NCI-H2196 treated with DMSO at 0.1 percent for 48 hours (cell line): ENCODE data around the gene SLC22A31.

ENCODE experiments used
- DNase-seq: peaks from one replicate; lab custom pipeline; 2025; ENCODE audit not compliant: unreplicated experiment; lab: John Stamatoyannopoulos, UW

The SLC22A31 gene

DNA sequence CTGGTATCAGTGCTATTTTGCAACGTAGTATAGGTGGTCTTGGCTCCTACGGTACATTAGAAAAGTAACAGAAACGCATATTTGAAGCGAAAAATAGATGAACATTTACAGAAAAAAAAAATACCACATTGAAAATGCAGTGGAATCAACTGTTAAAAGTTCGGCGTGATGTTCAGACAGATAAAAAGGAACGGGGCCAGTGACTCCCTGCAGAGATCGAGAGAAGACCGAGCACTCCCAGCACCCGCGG, 16.7 kb upstream of the SLC22A31 start:
- no peak for DNase-seq

DNA sequence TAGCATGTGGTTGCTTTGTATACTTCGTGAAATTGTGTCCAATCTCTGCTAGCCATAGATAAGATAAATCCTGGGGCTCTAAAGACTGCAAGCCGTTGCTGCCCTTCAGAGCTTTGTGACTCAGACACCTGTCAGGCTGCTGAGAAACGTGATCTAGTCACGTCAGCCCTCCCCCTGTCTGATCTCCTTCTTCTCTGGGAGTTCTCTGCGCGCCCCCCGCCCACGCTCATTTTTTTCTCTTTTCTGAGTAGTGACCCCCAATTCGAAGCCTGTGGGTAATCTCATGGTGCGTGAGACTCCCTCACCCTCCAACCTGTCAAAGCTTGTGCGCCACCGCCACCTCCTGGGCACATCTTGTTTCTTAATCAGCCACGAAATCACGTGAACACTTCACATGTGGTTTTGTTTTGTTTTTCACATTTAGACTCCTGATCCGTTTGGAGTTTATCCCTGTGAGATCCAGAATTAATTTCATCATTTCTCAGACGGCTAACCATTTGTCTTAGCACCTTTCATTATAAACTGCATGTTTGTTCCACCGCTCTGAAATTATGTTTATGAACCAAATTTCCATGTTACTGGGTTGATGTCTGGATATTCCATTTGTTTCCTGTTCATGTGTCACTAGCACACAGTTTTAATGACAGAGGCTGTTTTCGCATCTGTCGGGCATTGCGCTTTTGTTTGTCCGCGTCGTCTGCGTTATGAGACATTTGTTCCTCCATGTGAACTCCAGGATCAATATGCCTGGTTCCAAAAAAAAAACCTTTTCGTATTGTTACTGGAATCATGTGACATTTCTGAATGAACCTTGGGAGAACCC, 16.2 kb upstream of the SLC22A31 start:
- DNase-seq: peak; percentile 8

- no peak for DNase-seq
These were observed 10.7 kb upstream of the SLC22A31 start for GRCh38 chr16:89210904-89211515.

- DNase-seq: no peak
These were observed 10.0 kb upstream of the SLC22A31 start for GRCh38 chr16:89210165-89210903.

DNA sequence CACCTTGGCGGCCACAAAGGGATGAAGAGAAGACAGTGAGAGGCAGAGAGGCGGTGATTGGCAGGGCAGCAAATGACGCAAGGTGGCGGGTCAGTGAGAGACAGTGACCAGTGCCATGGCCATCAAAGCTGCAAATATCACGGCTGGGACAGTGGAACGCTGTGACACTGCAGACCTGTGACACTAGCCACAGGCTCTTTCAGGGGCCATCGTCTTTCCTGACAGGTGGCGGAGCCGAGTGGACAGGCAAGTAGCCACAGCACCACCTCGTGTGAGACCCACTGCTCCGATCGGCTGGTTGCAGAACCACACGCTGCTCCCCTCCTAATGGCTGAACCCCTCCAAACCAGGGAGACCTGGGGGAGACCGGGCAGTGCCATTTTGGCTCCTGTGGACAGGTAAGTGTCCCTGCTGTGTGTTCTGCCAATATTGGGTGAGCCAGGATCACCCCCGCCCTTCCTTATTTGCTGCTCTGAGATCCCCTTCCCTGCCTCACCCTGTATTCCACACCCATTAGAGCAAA, 9.2 kb upstream of the SLC22A31 start:
- DNase-seq: no peak

GRCh38 chr16:89207993-89208392, 7.7 kb upstream of the SLC22A31 start:
- no peak for DNase-seq

GRCh38 chr16:89202422-89203215, 2.3 kb upstream of the SLC22A31 start:
- DNase-seq: no peak

- DNase-seq: peak; percentile 42
These were observed 1.4 kb upstream of the SLC22A31 start for GRCh38 chr16:89201439-89202377.

DNA sequence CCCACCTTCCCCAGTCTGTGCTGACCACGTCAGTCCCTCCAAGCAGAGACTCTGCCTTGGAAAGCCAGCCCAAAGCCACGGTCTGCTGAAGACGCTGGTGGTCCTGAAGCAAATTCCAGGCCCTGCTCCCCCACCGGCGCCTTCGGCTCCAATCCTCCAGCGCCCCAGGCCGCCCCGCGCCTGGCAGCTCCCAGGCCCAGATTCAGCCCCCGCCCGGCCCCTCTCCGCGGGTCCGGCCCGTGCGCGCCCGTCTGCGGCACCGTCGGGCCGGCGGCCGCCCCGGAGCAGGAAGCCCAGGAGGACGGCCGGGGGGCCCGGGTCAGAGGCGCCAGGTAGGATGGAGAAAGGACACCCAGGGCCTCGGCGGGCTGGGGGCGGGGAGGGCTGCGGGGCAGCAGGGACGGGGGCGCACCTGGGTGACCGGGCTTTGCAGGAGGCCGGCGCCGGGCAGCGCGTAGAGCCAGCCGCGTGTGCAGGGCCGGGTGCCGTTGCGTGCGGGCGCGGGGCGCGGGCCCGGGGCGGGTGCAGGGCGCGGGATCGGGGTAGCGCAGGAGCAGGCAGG, 594 bp upstream of the SLC22A31 start:
- no peak for DNase-seq

DNA sequence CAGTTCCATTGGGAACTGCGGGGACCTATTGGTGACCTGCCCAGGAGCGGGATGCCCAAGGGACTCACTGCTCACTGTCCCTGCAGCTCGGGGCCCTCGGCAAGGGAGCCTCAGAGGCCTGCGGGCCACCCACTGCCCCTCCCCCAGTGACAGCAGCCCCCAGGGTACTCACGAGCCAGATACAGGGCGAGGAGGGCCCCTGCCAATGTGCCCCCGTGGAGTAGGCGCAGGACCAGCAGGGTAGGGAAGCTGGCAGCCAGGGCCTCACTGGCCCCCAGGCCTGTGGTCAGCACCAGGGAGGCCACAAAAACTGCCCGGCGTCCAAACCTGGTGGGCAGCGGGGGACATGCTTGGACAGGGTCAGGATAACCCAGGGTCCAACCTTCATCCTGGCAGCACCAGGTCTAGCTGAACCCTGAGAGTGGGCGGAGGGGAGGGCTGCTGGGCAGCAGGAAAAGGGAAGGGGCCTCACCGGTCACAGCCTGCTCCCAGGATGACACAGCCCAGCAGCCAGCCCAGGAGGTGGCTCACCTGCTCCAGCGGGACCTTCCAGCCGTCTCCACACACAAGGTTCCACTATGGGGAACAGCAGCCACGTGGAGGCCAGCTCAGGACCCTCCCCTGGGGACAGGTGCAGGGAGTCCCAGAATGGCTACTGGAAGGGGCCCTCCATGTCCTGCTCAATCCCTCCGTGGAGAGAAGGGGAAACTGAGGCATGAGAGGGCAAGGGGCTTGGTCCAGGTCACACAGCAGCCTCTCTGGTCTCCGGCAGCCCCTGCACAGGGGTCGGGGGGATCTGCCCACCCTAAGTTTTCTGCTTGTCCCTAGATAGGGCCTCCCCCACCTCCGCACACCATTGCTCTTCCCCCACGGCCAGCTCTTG, 855 bp downstream of the SLC22A31 start:
- no peak for DNase-seq

- no peak for DNase-seq
These were observed 1.7 kb downstream of the SLC22A31 start for GRCh38 chr16:89198417-89199240.

DNA sequence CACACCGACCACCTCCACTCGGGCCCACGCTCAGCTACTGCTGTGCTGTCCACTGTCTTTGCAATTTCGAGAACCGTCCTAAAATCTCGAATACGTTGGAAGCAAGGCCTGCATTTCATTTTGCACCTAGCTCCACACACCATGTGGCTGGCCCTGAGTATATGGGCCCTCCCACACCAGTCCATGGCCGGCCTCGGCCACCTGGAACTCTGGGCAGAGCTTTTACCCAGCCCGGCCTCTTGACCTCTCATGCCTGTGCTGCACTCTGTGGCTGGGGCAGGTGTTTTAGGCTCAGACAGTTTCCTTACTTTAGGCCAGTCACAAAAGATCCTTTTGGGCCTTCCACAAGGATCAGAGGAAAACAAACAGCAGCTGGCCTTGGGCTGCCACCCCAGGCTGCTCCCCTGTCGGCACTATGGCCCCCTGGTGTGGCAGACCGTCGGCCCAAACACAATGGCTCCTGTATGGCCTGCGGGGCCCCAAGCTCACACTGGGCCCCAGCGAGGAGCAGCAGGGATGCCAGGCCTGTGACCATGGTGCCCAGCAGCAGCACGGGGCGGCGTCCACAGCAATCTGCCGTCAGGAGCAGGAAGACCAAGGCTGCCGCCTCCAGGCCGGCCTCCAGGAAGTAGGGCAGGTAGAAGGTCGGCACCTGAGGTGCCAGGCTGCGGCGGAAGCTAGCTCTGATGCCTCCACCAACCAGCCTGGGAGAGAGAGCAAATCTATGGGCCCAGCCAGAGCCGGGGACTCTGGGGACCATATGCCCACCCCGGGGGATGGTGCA, 2.5 kb downstream of the SLC22A31 start:
- no peak for DNase-seq

DNA sequence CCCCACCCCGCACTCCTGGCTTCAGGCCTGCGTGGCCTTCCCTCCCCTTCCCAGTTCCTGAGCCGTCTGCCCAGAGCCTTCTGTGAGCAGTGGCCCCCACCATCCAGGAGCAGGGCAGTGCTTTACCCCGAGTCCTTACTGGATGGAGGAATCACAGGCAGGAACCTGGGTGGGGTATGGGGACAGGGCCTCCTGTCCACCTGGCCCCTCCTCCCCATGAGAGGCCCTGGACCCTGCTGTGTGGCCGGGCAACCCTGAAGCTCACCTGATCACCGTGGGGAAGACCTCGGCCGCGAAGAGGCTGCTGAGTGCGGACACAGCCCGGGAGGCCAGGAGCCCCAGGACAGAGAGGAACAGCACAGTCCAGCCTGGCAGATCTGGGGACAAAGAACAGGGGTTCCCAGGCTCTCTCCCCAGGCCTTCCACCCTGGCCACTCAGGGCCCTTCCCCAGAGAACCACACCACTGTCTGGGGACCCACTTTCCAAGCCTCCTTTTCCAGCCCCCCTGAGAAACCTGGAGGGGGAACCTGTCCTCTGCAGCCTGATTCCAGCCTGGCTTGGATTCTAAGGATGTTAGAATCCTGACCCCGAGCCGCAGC, 3.2 kb downstream of the SLC22A31 start:
- no peak for DNase-seq

DNA sequence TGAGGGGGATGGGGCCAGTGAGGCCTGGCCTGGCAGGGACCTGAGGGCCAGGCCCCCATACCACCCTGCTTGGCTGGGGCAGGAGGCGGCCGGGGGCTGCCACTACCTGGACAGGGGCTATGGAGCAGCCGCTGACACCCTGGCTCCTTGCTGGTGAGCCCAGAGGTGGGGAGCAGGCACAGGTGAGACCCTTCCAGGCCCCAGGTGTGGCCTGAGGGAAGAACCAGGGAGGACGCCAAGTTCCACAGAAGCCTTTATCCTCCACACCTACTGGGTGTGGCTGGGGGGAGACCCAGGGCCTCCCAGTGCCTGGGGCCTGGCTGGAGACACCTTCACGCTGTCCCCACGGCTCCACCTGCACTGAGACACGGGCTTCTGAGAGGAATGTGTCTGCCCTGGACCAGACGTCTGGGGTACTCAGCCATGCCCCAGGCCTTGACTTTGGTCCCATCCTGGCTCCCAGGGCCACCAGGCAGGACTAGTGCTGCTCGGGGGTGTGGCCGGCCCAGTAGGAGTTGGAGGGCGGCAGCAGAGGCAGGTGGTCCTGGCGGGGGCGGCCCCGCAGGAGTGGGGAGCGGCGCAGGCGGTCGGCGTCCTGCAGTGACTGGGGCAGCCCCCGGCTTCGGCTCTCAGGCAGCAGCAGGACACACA, 4.7 kb downstream of the SLC22A31 start:
- no peak for DNase-seq

DNA sequence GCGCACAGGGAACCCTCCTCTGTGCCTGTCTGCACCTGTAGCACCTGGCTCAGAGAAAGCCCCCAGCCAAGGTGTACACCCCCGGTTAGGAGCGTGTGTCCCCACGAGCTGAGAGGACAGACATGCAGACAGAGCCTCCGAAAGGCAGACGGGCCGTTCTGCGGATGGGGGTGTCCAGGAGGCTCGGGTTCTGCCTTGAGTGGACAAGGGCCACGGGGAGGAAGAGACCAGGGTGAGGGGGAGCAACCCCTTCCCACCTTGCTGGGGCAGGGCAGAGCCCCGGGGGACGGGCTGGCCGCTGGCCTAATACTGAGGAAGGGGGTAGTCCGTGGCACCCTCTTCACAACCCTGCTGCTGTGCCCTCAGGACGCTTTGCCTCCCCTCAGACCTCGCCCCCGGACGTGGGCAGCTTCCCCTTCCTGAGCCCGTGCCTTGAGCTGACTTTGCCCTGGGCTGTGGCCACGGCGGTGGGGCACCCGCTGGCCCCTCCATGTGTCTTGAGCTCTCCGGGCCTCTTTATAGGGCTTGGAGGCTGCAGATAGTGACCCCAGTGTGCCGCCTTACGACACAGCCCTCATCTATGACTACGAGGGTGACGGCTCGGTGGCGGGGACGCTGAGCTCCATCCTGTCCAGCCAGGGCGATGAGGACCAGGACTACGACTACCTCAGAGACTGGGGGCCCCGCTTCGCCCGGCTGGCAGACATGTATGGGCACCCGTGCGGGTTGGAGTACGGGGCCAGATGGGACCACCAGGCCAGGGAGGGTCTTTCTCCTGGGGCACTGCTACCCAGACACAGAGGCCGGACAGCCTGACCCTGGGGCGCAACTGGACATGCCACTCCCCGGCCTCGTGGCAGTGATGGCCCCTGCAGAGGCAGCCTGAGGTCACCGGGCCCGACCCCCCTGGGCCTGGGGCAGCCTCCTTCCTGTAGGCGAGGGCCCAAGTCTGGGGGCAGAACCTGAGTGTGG, 5.7 kb downstream of the SLC22A31 start:
- DNase-seq: no peak
